GM19351 (cell line): ENCODE data around the gene LRP1.

Experiments used
- ATAC-seq: cut with Tn5 transposase; IDR thresholded peaks from one replicate; pipeline ENCODE4 v1.9.1; 2021; ENCODE audit warnings: mild to moderate bottlenecking, moderate library complexity; ENCODE audit not compliant: unreplicated experiment

The LRP1 gene

DNA sequence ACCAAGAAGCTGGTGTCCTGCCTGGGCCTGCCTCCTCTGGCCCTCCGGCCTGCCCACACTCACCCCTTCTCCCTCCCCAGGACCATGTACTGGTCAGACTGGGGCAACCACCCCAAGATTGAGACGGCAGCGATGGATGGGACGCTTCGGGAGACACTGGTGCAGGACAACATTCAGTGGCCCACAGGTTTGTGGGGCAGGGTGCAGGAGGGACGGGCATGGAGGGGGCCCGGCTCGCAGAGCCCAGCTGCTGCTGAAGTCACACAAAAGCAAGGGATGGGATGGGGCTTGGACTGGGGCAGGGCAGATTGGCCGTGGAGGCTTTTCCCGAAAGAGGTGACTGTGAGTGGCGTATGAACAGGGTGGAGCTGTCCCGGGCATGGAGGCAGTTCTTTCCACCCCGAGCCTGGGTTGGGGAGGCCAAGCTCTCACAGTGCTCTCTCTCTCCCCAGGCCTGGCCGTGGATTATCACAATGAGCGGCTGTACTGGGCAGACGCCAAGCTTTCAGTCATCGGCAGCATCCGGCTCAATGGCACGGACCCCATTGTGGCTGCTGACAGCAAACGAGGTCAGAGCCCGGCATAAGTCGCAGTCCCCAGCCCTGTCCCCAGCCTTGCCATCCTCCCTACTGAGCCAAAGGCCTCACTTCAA is 80.5 kb downstream of the LRP1 start:
- ATAC-seq: no peak

- no peak for ATAC-seq
Observed at GRCh38 chr12:57209916-57210315, 81.6 kb downstream of the LRP1 start.

- no peak for ATAC-seq
Observed at GRCh38 chr12:57210461-57210860, 82.2 kb downstream of the LRP1 start.

GRCh38 chr12:57210926-57211692 is 82.8 kb downstream of the LRP1 start:
- ATAC-seq: no peak

- no peak for ATAC-seq
Observed at GRCh38 chr12:57211791-57212700, 83.8 kb downstream of the LRP1 start.

GRCh38 chr12:57212701-57213057 is 84.4 kb downstream of the LRP1 start:
- ATAC-seq: no peak

- ATAC-seq: peak; percentile 48
Observed at GRCh38 chr12:57213058-57213715, 84.9 kb downstream of the LRP1 start.

DNA sequence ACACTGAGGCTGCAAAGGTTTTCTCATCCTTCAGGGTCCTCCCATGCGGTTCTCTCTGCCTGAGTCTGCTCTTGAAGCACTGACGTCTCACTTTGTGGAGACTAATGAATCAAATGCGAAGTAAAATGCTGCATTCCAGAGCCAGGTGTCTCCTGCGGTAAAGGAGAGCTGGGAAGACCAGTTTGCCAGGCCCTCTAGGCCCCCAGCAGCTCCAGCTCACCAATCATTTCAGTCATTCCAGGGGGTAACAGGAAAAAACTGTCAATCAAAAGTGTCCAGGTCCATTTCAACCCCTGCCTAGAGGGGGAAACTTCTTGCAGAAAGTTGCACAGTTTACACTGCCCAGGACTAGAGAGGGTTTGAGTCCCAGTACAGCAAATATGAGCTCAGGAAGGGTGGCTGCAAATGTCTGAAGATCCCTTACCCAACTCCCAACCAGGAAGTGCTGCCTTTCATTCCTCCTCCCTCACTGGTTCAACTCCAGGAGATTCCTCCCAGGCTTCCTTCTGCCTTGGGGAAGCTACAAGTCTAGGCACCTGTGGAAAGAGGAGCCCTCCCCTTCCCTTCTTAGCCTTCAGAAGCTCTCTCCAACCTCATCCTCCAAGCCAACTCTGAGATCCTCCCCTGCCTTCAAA is 85.6 kb downstream of the LRP1 start:
- ATAC-seq: no peak

DNA sequence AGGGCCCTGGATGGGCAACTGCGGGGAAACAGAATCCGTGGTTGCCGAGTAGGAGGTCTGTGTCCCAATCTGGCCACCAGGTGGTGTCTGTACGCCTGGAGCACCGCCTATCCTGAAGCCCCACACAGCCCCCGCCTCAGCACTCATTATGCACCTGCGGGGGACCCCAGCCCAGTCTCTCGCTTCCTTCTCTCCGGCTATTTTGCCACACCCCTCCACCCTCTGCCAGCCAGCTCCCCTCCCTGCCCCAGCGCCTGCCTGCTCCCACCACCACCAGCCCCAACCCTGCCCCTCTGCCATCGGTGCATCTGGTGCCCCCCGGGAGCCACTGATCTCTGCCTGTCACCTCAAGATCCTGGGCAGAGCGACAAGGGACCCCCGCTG is 86.1 kb downstream of the LRP1 start:
- peak; percentile 58 for ATAC-seq

DNA sequence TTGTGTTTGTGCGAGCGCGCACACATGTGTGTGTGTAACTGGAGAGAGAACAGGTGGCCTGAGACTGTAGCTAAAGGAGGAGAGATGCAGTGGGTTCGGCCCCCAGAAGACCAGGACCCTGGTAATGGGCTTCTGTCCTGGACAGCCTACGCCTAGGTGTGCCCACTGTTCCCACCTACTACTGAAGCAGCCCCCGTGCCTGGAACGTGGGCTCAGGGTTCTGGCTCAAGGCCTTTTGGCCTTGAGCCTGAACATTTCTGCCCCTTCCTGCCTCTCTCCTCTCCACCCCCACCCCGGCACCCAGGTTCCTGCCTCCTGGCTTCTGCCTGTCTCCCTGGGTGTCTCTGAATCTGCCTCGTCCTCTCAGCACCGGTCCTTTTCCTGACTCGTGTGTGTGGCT is 86.8 kb downstream of the LRP1 start:
- ATAC-seq: no peak

DNA sequence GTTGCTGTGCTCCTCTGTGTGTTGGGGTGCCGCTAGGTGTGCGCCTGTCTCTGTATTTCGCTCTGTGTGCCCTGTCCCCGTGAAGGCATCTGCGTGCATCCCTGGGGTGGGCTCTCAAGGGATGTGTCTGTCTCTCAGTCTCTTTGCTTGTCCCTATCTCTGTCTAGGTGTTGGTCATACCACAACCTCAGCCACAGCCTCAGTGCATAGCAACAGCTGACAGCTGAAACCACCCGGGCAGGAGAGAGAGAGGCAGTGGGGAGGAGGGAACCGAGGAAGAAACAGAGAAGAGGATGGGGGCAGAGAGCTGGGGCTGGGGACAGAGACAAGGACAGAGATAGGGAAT is 87.4 kb downstream of the LRP1 start:
- peak; percentile 52 for ATAC-seq

DNA sequence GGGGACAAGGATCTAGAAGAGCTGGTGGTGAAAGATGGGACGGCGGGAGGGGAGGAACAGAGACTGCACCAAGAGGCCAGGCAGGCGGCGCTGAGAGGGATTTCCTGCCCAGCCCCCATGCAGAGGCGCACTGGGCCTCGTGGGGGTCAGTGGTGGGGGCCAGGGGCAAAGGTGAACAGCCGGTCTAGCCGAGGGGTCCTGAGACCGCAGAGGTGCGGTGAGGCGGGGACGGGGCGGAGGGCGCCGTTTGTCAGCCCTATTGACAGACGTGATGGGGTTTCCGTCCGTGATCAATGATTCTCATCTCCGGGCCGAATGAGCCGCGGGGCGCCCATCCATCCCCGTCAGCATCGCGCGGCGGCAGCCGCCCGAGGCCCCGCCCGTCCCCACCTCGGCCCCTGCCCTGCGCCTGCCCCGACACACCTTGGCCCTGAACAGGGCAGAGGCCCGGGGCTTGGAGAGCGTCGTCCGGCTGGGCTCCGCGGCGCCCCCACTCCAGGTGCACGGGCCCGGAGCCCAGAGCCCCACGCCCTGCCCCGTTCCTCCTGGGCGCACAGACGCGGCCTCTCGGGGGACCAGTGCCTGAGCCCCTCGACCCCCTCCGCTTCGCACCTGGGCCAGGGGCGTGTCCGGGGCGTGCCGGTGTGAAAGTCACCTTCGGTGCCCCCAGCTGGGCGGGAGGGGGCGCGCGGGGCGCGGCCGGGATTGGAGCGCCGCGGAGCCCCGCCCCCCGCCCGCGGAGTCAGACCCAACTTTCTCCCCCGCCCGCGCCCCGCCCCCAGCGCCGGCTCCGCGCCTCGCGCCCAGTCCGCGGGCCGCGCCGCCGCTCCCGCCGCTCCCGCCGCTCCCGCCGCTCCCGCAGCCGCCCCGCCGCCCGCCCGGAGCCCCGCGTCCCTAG is 88.0 kb downstream of the LRP1 start, which contains the start of gene NXPH4:
TSS of gene NXPH4 (plus strand) at position 781 of the 898 bp plus-strand sequence. CDS start 176 bp downstream, outside the sequence.
- ATAC-seq: peak; percentile 19

GRCh38 chr12:57216921-57217879 is 88.9 kb downstream of the LRP1 start:
- ATAC-seq: no peak

DNA sequence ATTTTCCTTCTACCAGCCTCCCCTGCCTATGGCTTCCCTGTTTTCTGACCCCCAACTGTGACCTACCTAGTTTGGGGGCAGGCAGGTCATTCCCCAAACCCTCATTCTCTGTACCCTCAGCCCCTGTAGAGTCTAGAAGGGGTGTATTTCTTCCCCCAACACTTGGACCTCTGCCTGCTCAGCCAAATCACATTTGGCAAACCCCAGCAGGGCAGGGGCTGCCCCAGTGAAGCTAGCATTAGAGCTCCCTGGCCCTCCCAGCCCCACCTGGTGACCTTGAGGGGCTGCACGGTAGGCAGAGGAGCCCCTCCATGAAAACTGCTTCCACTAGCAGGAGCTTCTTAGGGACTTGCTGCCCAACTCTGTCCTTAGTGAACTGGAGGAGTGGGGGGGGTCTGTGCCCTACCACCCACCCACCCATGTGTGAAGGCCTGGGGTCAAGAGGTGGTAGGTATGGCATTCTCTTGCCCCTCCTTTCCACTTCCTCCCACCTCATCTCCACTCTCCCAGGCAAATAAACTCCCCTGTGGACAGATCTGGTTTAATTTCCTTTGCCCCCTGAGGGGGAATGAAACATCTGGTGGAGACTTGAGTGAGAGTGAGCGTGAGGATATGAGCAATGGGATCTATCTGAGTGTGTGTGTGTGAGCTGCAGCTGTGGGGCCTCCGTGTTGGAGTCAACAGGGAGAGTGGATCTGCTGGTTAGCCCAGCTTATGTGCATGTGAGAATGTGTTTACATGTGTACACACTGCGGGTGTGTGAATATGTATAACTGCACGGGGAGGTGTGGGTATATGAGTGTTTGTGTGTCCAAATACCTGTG is 90.0 kb downstream of the LRP1 start:
- ATAC-seq: no peak

DNA sequence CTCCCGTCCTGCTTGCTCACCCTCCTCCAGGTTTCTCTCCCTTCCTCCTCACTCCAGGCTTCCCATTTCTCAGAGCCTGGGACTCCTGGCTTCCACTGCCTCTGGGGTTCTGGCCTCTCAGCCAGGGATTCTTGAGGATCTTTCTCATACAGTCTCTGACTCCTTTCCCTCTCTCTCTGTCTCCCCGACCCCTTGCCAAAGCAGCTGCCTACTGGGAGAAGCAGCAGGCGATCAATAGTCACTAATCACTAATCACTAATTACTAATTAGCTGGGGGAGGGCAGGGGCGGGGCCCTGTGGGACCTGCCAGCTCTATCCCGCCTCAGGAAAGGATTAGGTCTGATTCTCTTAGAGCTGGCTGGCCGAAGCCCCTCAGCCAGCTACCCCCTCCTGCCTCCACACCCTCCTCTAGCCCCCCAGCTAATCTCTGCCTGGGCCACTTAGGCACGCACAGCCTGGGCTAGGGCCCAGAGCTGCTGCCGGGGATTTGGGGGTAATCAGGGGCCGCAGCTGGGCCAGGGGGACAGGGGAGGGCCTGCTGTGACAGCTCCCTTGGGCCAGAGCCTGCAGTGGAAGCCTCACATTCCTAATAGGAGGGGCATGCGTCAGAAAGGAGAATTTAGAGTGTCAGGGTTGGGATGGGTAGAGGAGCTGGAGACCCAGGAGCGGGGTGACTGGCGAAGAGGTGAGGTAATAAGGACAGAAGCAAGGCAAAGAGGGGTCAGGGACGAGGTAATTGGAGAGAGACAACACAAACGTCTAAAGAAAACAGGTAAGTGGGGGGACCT is 91.1 kb downstream of the LRP1 start:
- ATAC-seq: no peak

- no peak for ATAC-seq
Observed at GRCh38 chr12:57219993-57220754, 91.9 kb downstream of the LRP1 start.
